OCI-LY1 (cell line): ENCODE data around the gene CCT2.

Experiments
- H2AFZ ChIP-seq: fragments of 200-600 bp; sonication (generic), shearing (Covaris generic); 2 replicates; pipeline ENCODE4 v1.6.0; 2014; ENCODE audit warnings: antibody characterized with exemption, mild to moderate bottlenecking, low read length
- H3F3A ChIP-seq: fragments of 200-600 bp; sonication (generic), shearing (Covaris generic); 2 replicates; pipeline ENCODE4 v1.6.0; 2014; ENCODE audit warnings: mild to moderate bottlenecking, antibody characterized with exemption, low read length, moderate library complexity; ENCODE audit not compliant: insufficient read depth
- H3K27ac ChIP-seq: fragments of 200-600 bp; sonication (generic); 2 replicates; pipeline ENCODE4 v1.5.1; 2014; ENCODE audit warnings: low read length, mixed run types, mild to moderate bottlenecking, low read depth; ENCODE audit not compliant: poor library complexity, severe bottlenecking
- H3K27me3 ChIP-seq: fragments of 200-600 bp; sonication (generic); 2 replicates; pipeline ENCODE4 v1.6.0; 2014; ENCODE audit warnings: antibody characterized with exemption, mild to moderate bottlenecking, low read length, moderate library complexity; ENCODE audit not compliant: insufficient read depth
- H3K36me3 ChIP-seq: fragments of 200-600 bp; sonication (generic); 2 replicates; pipeline ENCODE4 v1.6.1; 2014; ENCODE audit warnings: mild to moderate bottlenecking, antibody characterized with exemption, low read length, moderate library complexity, mixed read lengths; ENCODE audit not compliant: insufficient read depth
- H3K4me1 ChIP-seq: fragments of 200-600 bp; sonication (generic); 2 replicates; pipeline ENCODE4 v1.5.1; 2014; ENCODE audit warnings: mild to moderate bottlenecking, low read length, moderate library complexity; ENCODE audit not compliant: insufficient read depth, severe bottlenecking
- H3K4me2 ChIP-seq: fragments of 200-600 bp; sonication (generic), shearing (Covaris generic); 2 replicates; pipeline ENCODE4 v1.6.1; 2014; ENCODE audit warnings: low read length
- H3K4me3 ChIP-seq: fragments of 200-600 bp; sonication (generic); 2 replicates; pipeline ENCODE4 v1.5.1; 2014; ENCODE audit warnings: low read length, low read depth, mild to moderate bottlenecking, mixed read lengths; ENCODE audit not compliant: poor library complexity, severe bottlenecking
- H3K79me2 ChIP-seq: fragments of 200-600 bp; shearing (Covaris generic); 2 replicates; pipeline ENCODE4 v1.6.1; 2016; ENCODE audit warnings: mixed run types, low read length, mixed read lengths; ENCODE audit not compliant: insufficient read depth
- H3K9ac ChIP-seq: fragments of 200-600 bp; sonication (generic), shearing (Covaris generic); 2 replicates; pipeline ENCODE4 v1.6.1; 2014; ENCODE audit warnings: mild to moderate bottlenecking, low read length, mixed read lengths
- H3K9me2 ChIP-seq: fragments of 200-600 bp; sonication (generic), shearing (Covaris generic); 2 replicates; pipeline ENCODE4 v1.6.1; 2014; ENCODE audit warnings: low read depth, mild to moderate bottlenecking, low read length, mixed read lengths
- H3K9me3 ChIP-seq: fragments of 200-600 bp; shearing (Covaris generic); 2 replicates; pipeline ENCODE4 v1.6.1; 2014; ENCODE audit warnings: low read length, mixed read lengths
- H4K20me1 ChIP-seq: fragments of 200-600 bp; sonication (generic), shearing (Covaris generic); 2 replicates; pipeline ENCODE4 v1.6.0; 2016; ENCODE audit warnings: mild to moderate bottlenecking, low read length; ENCODE audit not compliant: insufficient read depth
- EZH2 ChIP-seq: fragments of 200-600 bp; sonication (generic), shearing (Covaris generic); IDR thresholded peaks from 2 replicates; pipeline ENCODE4 v1.8.0; 2017; ENCODE audit warnings: borderline replicate concordance, mixed run types, mild to moderate bottlenecking, antibody characterized with exemption, low read length, moderate library complexity, mixed read lengths
- TF ChIP-seq, protein P1 (sequence below): fragments of 200-600 bp; sonication (generic), shearing (Covaris generic); IDR thresholded peaks from 2 replicates; pipeline ENCODE4 v1.5.1; 2017; ENCODE audit warnings: mild to moderate bottlenecking, antibody characterized with exemption, low read length, moderate library complexity, mixed read lengths

Gene CCT2

DNA sequence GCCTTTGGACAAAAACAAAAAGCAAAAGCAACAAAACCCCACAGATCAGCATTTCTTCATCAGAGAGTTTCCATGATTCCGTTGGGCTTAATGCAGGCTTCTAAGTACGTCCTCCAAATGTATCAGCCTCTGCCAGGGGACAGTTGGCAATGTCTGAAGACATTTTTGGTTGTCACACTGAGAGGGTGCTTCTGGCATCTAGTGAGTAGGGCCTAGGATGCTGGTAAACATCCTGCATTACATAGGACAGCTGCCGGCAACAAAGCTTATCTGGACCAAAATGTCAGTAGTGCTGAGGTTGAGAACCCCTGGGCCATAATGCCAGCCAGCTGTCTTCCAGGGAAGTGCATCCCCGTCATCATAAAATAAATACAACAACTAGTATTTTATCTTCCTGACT, 34.8 kb downstream of the CCT2 start:
- no peak for TF ChIP-seq EZH2
- TF ChIP-seq, protein P1, sequence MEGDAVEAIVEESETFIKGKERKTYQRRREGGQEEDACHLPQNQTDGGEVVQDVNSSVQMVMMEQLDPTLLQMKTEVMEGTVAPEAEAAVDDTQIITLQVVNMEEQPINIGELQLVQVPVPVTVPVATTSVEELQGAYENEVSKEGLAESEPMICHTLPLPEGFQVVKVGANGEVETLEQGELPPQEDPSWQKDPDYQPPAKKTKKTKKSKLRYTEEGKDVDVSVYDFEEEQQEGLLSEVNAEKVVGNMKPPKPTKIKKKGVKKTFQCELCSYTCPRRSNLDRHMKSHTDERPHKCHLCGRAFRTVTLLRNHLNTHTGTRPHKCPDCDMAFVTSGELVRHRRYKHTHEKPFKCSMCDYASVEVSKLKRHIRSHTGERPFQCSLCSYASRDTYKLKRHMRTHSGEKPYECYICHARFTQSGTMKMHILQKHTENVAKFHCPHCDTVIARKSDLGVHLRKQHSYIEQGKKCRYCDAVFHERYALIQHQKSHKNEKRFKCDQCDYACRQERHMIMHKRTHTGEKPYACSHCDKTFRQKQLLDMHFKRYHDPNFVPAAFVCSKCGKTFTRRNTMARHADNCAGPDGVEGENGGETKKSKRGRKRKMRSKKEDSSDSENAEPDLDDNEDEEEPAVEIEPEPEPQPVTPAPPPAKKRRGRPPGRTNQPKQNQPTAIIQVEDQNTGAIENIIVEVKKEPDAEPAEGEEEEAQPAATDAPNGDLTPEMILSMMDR = no peak
- H2AFZ ChIP-seq = no peak overlapping the region

DNA sequence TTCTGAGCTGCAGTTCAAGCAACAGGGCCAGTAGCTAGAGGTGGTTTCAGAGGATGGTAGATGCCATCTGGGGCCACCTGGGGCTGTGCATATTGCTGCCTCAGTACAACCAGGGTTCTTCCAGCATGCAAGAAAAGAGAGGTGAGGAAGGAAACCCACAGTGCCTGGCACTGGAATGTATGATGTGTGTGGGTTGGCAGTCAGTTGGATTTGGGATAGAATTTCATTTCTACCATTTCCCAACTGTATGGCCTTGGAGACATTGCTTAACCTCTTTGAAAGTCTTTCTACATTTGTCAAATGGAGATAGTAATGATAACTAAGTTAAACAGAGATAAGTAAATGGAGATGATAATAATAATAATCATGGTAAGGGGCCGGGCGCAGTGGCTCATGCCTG, 35.7 kb downstream of the CCT2 start:
- Histone ChIP-seq H3K4me3 (no peak overlapping the region), H3K27me3 (0 out of 2 replicates have a peak, but pooled peaks cover 6% of the 10 kb centered on the region), H3K9ac (no peak overlapping the region), H3K36me3 (no peaks in the 10 kb centered on the region), H3K79me2 (no peaks in the 10 kb centered on the region), H3K4me1 (no peaks in the 10 kb centered on the region), H3K4me2 (no peak overlapping the region), H2AFZ (no peak overlapping the region), H3K27ac (no peak overlapping the region), H3K9me3 (no peaks in the 10 kb centered on the region), H3F3A (no peaks in the 10 kb centered on the region), H4K20me1 (no peaks in the 10 kb centered on the region), H3K9me2 (no peaks in the 10 kb centered on the region)
- TF ChIP-seq EZH2 = no peak
- TF ChIP-seq, protein P1 = no peak

More for the DNA sequence above, 34.8 kb downstream of the CCT2 start:
- Histone ChIP-seq H3K9me2 (no peaks in the 10 kb centered on the region), H3K9me3 (no peaks in the 10 kb centered on the region), H3K4me2 (no peak overlapping the region), H3K27ac (no peak overlapping the region), H3K79me2 (no peaks in the 10 kb centered on the region), H3K9ac (no peak overlapping the region), H3F3A (no peaks in the 10 kb centered on the region), H3K4me3 (no peak overlapping the region), H3K4me1 (no peaks in the 10 kb centered on the region), H3K36me3 (no peaks in the 10 kb centered on the region; the same call in 1 of the 2 replicates), H3K27me3 (0 out of 2 replicates have a peak, but pooled peaks cover 5% of the 10 kb centered on the region), H4K20me1 (no peaks in the 10 kb centered on the region)

DNA sequence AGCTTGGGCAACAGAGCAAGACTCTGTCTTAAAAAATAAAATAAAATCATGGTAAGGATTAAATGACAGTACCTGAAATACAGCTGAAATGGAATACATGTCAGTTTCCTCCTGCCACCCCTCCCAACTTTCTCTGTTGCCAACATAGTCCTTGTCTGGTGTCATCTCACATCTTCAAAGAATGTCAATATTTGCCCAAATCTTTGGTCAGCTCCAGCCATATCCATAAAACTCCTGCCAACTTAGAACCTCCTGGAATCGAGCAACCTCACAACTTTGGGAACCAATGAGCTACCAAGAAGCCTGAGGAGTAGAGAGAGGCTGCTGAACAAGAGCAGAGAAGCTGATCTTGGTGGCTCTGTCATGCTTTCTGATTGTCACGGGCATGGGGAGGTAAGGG, 36.3 kb downstream of the CCT2 start:
- TF ChIP-seq, protein P1 = no peak
- no peak for TF ChIP-seq EZH2
- no peak overlapping the region for H3K4me2 ChIP-seq

More for the DNA sequence above, 36.3 kb downstream of the CCT2 start:
- Histone ChIP-seq H3K9me3 (no peaks in the 10 kb centered on the region), H3F3A (no peaks in the 10 kb centered on the region), H3K9ac (no peak overlapping the region), H4K20me1 (no peaks in the 10 kb centered on the region), H3K4me1 (no peaks in the 10 kb centered on the region), H3K27ac (no peak overlapping the region), H3K9me2 (no peaks in the 10 kb centered on the region), H3K36me3 (no peaks in the 10 kb centered on the region), H3K27me3 (0 out of 2 replicates have a peak, but pooled peaks cover 5% of the 10 kb centered on the region), H3K79me2 (no peaks in the 10 kb centered on the region), H2AFZ (no peak overlapping the region), H3K4me3 (no peak overlapping the region)
